Muscle of leg (tissue), 11 donors: ENCODE measurements around the gene ARHGAP31. TPM values are rescaled to one million over a fixed set of nuclear protein-coding genes. Genes with fewer than 3 reads are reported as not detected.

Experiments
- DNase-seq: peaks from one replicate; pipeline ENCODE4 v3.0.0; 2013
- H3K27ac ChIP-seq: one replicate; pipeline ENCODE4 v1.5.1; 2013; ENCODE audit warnings: mild to moderate bottlenecking, low read length, control low read depth
- H3K27me3 ChIP-seq: one replicate; pipeline ENCODE4 v1.6.1; 2013; ENCODE audit warnings: low read length; ENCODE audit not compliant: control insufficient read depth, insufficient read depth
- H3K36me3 ChIP-seq: one replicate; pipeline ENCODE4 v1.6.1; 2013; ENCODE audit warnings: low read length; ENCODE audit not compliant: control insufficient read depth, insufficient read depth
- H3K4me1 ChIP-seq: one replicate; pipeline ENCODE4 v1.6.1; 2013; ENCODE audit warnings: low read length; ENCODE audit not compliant: control insufficient read depth, insufficient read depth
- H3K4me3 ChIP-seq: one replicate; pipeline ENCODE4 v1.5.1; 2013; ENCODE audit warnings: low read length, control low read depth
- H3K9me3 ChIP-seq: replicated peaks from 2 replicates; pipeline ENCODE4 v1.6.1; 2013; ENCODE audit warnings: low read depth, low read length; ENCODE audit not compliant: control insufficient read depth
- WGBS: methylation state at CpG from one replicate; pipeline ENCODE4 v1.1.5; 2013; ENCODE audit warnings: missing lambda C conversion rate; ENCODE audit not compliant: insufficient coverage; 5-methylcytosine and 5-hydroxymethylcytosine counted together
- polyA plus RNA-seq, 8 donors: library from polyadenylated mRNA; unstranded; fragments of 120-200 nt; gene quantifications; one replicate each; pipeline versions ENCODE4 v1.2.1 to v1.2.3, GENCODE V29; 2013; ENCODE audit warnings: inconsistent platforms in 1 of 8, low replicate concordance in 1 of 8; ENCODE audit not compliant: insufficient read length in 8 of 8, insufficient read depth in 1 of 8
- total RNA-seq: library from RNA; stranded (reverse); fragments of 120-200 nt; gene quantifications from one replicate; pipeline ENCODE4 v1.2.4, GENCODE V29; 2013

The ARHGAP31 gene
- total and polyA plus RNA-seq, 9 donors = 7.7 to 18.4 (median 11.5) TPM

DNA sequence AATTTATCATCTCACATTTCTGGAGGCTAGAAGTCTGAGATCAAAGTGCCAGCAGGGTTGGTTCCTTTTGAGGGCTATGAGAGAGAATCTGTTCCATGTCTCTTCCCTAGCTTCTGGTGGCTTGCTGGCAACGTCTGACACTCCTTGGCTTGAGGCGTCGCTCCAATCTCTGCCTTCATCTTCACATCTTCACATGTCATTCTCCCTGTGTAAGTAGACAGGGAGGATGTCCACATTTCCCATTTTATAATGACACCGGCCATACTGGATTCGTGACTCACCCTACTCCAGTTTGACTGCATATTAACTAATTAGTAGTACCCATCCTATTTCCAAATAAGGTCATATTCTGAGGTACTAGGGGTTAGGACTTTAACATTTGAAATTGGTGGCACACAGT lies 17.5 kb upstream of the ARHGAP31 start:
- Histone ChIP-seq H3K4me3 (no peak overlapping the region), H3K4me1 (peaks cover 4% of the 10 kb centered on the region), H3K27ac (no peak overlapping the region), H3K36me3 (no peaks in the 10 kb centered on the region), H3K9me3 (no peaks in the 10 kb centered on the region), H3K27me3 (no peaks in the 10 kb centered on the region)
- WGBS = no CpG with 5 or more reads among the region's 5 CpGs
- no peak for DNase-seq

GRCh38 chr3:119279101-119279554 lies 15.1 kb upstream of the ARHGAP31 start:
- Histone ChIP-seq H3K4me3 (no peak overlapping the region), H3K27ac (peak overlapping the region; percentile 80), H3K27me3 (no peaks in the 10 kb centered on the region), H3K4me1 (peaks cover 4% of the 10 kb centered on the region), H3K9me3 (peaks cover 6% of the 10 kb centered on the region), H3K36me3 (no peaks in the 10 kb centered on the region)
- DNase-seq = peak; percentile 59
- WGBS = no CpG with 5 or more reads among the region's 6 CpGs

DNA sequence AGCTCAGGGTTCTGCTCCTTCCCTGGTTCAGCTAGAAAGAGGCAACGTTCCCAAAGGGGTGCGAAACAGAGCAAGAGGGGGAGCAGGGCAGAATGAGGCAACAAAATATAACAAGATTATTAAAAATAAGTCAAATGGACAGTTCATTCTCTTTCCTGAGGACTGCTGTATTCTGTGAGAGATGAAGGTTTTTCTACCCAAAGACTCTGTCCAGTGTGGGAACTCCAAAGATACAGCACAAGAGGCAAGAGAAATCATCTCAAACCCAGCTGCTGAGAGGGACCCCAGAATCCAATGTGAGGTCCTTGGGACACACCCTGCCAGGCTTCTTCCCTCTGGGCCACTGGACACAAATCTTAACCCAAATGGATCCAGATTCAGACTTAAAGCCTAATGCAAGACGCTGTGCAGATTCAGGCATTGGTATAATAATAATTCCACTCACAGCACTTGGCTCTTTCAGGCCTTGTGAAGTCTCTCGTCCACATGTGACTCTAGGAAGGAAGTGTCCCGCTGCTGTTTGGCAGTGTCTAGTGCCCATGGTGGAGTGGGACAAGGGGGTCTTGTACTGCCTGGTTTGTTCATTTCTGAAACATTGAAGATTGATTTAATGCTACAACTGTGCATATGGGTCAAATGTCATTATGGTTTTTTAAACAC lies 14.5 kb upstream of the ARHGAP31 start:
- no peak overlapping the region for H3K4me3 ChIP-seq
- no peaks in the 10 kb centered on the region for H3K27me3 ChIP-seq
- WGBS = no CpG with 5 or more reads among the region's 5 CpGs
- H3K4me1 ChIP-seq = peaks cover 4% of the 10 kb centered on the region
- H3K36me3 ChIP-seq = no peaks in the 10 kb centered on the region
- H3K9me3 ChIP-seq = peaks cover 6% of the 10 kb centered on the region
- peak overlapping the region; percentile 80 for H3K27ac ChIP-seq
- DNase-seq = no peak

DNA sequence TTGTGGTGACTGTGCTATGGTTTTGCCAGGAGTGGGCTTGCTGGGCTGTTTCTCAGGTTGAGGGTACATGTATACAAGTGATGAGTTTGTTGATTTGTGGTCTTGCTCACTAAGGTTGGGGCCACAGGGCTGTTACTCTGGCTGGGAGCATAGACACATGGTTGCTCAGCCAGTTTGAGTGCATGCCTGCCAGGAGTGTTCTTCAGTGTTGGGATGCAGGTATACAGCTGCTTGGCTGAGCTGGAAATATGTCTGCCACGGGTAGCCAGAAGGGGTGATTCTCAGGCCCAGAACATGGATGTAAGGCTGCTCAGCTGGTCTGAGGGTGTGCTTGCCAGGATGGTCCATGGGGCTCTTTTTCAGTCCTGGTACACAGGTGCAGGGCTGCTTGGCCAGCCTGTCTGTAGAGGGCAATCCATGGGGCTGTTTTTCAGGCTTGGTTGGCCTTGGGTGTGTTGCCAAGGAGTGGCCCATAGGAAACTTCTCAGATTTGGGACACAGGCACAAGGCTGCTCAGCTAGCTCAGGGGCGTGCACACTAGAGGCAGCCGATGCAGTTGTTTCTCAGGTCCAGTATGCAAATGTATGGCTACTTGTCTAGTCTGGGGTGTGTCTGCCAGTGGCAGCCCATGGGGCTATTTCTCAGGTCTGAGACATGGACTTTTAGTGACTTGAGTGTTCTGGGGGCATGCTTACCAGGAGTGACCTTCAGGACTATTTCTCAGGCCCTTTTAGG lies 5.3 kb upstream of the ARHGAP31 start:
- Histone ChIP-seq H3K4me1 (peaks cover 6% of the 10 kb centered on the region), H3K9me3 (no peaks in the 10 kb centered on the region), H3K36me3 (no peaks in the 10 kb centered on the region), H3K27ac (no peak overlapping the region), H3K27me3 (no peaks in the 10 kb centered on the region), H3K4me3 (no peak overlapping the region)
- WGBS = 90% methylated on average over 3 of the region's 3 CpGs
- no peak for DNase-seq

GRCh38 chr3:119289404-119289770 lies 4.8 kb upstream of the ARHGAP31 start:
- no CpG with 5 or more reads among the region's 2 CpGs for WGBS
- Histone ChIP-seq H3K4me3 (no peak overlapping the region), H3K27me3 (no peaks in the 10 kb centered on the region), H3K36me3 (no peaks in the 10 kb centered on the region), H3K27ac (no peak overlapping the region), H3K9me3 (no peaks in the 10 kb centered on the region), H3K4me1 (peaks cover 6% of the 10 kb centered on the region)
- no peak for DNase-seq

- Histone ChIP-seq H3K9me3 (no peaks in the 10 kb centered on the region), H3K36me3 (no peaks in the 10 kb centered on the region), H3K4me1 (peaks cover 6% of the 10 kb centered on the region), H3K4me3 (no peak overlapping the region), H3K27me3 (no peaks in the 10 kb centered on the region), H3K27ac (no peak overlapping the region)
- no peak for DNase-seq
Measured at GRCh38 chr3:119290613-119291012, 3.6 kb upstream of the ARHGAP31 start.

GRCh38 chr3:119291062-119291700 lies 3.0 kb upstream of the ARHGAP31 start:
- DNase-seq = no peak
- no peak overlapping the region for H3K4me3 ChIP-seq
- H3K9me3 ChIP-seq = no peaks in the 10 kb centered on the region
- no peaks in the 10 kb centered on the region for H3K36me3 ChIP-seq
- no peaks in the 10 kb centered on the region for H3K27me3 ChIP-seq
- H3K4me1 ChIP-seq = peaks cover 6% of the 10 kb centered on the region
- WGBS = no CpG with 5 or more reads among the region's 7 CpGs
- no peak overlapping the region for H3K27ac ChIP-seq

GRCh38 chr3:119292666-119293065 lies 1.5 kb upstream of the ARHGAP31 start:
- Histone ChIP-seq H3K4me3 (no peak overlapping the region), H3K27me3 (no peaks in the 10 kb centered on the region), H3K27ac (no peak overlapping the region), H3K36me3 (peaks cover 3% of the 10 kb centered on the region), H3K4me1 (peaks cover 18% of the 10 kb centered on the region), H3K9me3 (no peaks in the 10 kb centered on the region)
- no peak for DNase-seq
- 55% methylated on average over 4 of the region's 4 CpGs for WGBS

DNA sequence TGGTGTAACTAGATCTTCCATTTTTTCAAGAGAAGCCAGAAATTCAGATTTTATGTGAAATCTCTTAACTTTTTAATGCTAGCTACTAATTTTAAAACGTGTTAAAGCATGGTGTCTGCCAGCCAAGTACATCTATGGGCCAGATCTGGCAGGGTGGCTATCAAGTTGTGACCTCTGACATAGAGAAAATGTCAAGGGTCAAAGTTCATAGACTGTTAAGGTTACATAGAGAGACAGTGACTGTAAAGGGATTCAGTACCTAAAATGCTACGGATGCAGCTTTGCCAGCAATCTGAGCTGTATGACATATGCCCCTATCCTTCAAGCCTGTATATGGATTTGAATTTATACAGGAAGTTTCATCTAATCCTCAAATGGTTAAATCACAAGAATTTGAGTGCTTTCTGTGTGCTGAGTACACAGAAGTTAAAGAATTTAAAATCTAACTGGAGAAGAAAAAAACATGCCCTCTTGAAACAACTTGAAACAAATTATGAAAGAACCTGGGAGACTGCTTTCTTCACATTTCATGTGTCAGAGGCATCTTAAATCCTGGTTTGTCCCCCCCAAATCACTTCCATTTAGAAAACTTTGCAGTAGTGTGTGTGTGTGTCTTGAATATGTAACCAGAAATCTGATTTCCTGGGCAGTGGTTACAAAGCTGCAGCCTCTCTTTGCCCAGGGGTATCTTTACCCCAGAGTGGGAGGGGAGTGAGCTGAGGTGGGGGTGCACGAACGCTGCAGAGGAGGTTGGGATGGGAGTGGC lies 895 bp upstream of the ARHGAP31 start:
- peak overlapping the region; percentile 95 for H3K27ac ChIP-seq
- H3K4me1 ChIP-seq = peaks cover 18% of the 10 kb centered on the region
- DNase-seq = peak; percentile 54
- 13% methylated on average over 3 of the region's 4 CpGs for WGBS
- peaks cover 9% of the 10 kb centered on the region for H3K36me3 ChIP-seq
- no peaks in the 10 kb centered on the region for H3K27me3 ChIP-seq
- H3K4me3 ChIP-seq = peak overlapping the region; percentile 80
- no peaks in the 10 kb centered on the region for H3K9me3 ChIP-seq
